Spleen (tissue), 11 donors: ENCODE measurements around the gene TENT4B. TPM values are rescaled to one million over a fixed set of nuclear protein-coding genes. Genes with fewer than 3 reads are reported as not detected.

ENCODE experiments used
- DNase-seq: peaks from one replicate; pipeline ENCODE4 v3.0.0-alpha.2; 2020
- H3K27ac ChIP-seq, 8 donors: fragments of 200-600 bp; sonication (generic) in 7 of 8; 1 replicate in 4 of 8; 2 replicates in 4 of 8; pipeline versions ENCODE4 v1.5.0 to v1.8.0; 2016 to 2021; ENCODE audit warnings: inconsistent platforms in 4 of 8, mild to moderate bottlenecking in 4 of 8, moderate library complexity in 1 of 8
- H3K27me3 ChIP-seq, 7 donors: fragments of 200-600 bp; sonication (generic) in 6 of 7; replicated peaks in 1 of 7; 1 replicate in 4 of 7; 2 replicates in 3 of 7; pipeline versions ENCODE4 v1.5.0 to v1.8.0; 2016 to 2021; ENCODE audit warnings: inconsistent platforms in 3 of 7, mild to moderate bottlenecking in 1 of 7
- H3K36me3 ChIP-seq, 6 donors: fragments of 200-600 bp; sonication (generic) in 5 of 6; 1 replicate in 4 of 6; 2 replicates in 2 of 6; pipeline versions ENCODE4 v1.5.0 to v1.8.0; 2016 to 2021; ENCODE audit warnings: inconsistent platforms in 2 of 6
- H3K4me1 ChIP-seq, 6 donors: fragments of 200-600 bp; sonication (generic) in 5 of 6; 1 replicate in 3 of 6; 2 replicates in 3 of 6; pipeline versions ENCODE4 v1.5.0 to v1.8.0; 2016 to 2021; ENCODE audit warnings: inconsistent platforms in 3 of 6
- H3K4me3 ChIP-seq, 8 donors: fragments of 200-600 bp; sonication (generic) in 7 of 8; 1 replicate in 4 of 8; 2 replicates in 4 of 8; pipeline versions ENCODE4 v1.5.0 to v1.8.0; 2016 to 2021; ENCODE audit warnings: inconsistent platforms in 4 of 8, mild to moderate bottlenecking in 4 of 8, moderate library complexity in 2 of 8
- H3K9me3 ChIP-seq, 8 donors: fragments of 200-600 bp; sonication (generic) in 7 of 8; 1 replicate in 4 of 8; 2 replicates in 4 of 8; pipeline versions ENCODE4 v1.5.0 to v1.8.0; 2016 to 2021; ENCODE audit warnings: inconsistent platforms in 4 of 8
- CTCF ChIP-seq, 11 experiments: fragments of 200-600 bp in 7 of 11; fragments of 450-650 bp in 4 of 11; sonication (generic) in 4 of 11; IDR thresholded peaks in 8 of 11; conservative IDR thresholded peaks in 3 of 11; 1 replicate in 7 of 11; 2 replicates in 4 of 11; pipeline versions ENCODE4 v1.4.0 to v1.8.0; 2016 to 2021; ENCODE audit warnings: antibody characterized with exemption in 11 of 11, inconsistent platforms in 4 of 11, mild to moderate bottlenecking in 1 of 11
- POLR2A ChIP-seq, 3 donors: fragments of 450-650 bp; IDR thresholded peaks; one replicate each; pipeline ENCODE4 v1.5.1; 2017; ENCODE audit warnings: antibody characterized with exemption in 3 of 3, mild to moderate bottlenecking in 1 of 3
- POLR2AphosphoS5 ChIP-seq, 3 donors: sonication (generic); formaldehyde crosslinking; IDR thresholded peaks; one replicate each; pipeline ENCODE4 v1.5.1; 2017; ENCODE audit warnings: antibody characterized with exemption in 3 of 3
- WGBS, 5 donors: extraction: QIAGEN DNeasy Blood & Tissue Kit in 3 of 5; methylation state at CpG; one replicate each; pipeline versions ENCODE4 v1.1.5 to v1.1.7; 2013 to 2018; 5-methylcytosine and 5-hydroxymethylcytosine counted together
- intact Hi-C: fragments of 100-400 bp; cut with DNase I; formaldehyde crosslinking; loops from one replicate; pipeline ENCODE4 v1.15.0; 2023; ENCODE audit warnings: low total_unique reads
- polyA plus RNA-seq, 3 donors: library from polyadenylated mRNA; stranded (reverse); fragments of 200-250 nt; gene quantifications; one replicate each; pipeline ENCODE4 v1.2.1, GENCODE V29; 2013
- total RNA-seq, 7 donors: library from RNA; depleted of rRNA in 3 of 7; stranded (reverse); fragments of >200 nt in 3 of 7; fragmentation: NEBNext Ultra II Directional in 4 of 7; extraction: Animal tissue kit (Norgen Biotek cat#: 25700) in 4 of 7; gene quantifications; one replicate each; pipeline versions ENCODE4 v1.1.0 to v1.2.1, GENCODE V29; 2016 to 2021
- donor health status: healthy with polysubstance abuse.
- donor health status: DM: no; HTN: no; CAD: no; lungs with moderate emphysema.
- donor health status: DM: no; HTN: no; CAD: no.
- donor health status: Bipolar disorder and iron deficiency.
- donor health status: healthy.
- donor health status: DM: no; HTN: no; CAD: no.
- donor health status: DM: yes; HTN: yes; CAD: no.

Gene TENT4B
- total and polyA plus RNA-seq, 10 donors: 4.2 to 16.4 (median 12.1) TPM

DNA sequence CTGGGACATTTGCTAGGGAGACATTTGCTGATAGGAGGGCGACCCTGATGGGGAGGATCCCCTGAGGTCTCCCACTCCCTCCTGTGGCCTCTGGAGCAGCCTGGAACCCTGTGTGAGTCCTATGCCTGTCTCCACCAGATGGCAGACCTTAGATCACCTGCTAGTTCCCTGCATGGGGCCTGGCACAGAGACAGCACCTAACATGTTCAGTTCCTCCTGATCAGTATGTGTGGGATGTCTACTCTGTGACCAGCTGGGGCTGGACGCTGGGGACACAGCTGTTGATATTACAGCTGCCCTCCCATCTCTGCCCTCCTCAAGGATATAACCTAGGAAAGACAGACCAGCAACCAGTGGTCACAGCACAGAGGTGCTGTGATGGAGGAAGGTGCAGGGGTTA is 112.2 kb downstream of the TENT4B start:
- TF ChIP-seq CTCF (IDR thresholded peaks at IDR 0.05 in 8 of 11, conservative IDR thresholded peaks at IDR 0.05 in 3 of 11) (peak in 9 of 11 experiments; percentile 12 to 59 (median 40)), POLR2AphosphoS5 (IDR thresholded peaks at IDR 0.05) (peak in 1 of 3 donors; percentile 15), POLR2A (IDR thresholded peaks at IDR 0.05) (no peak)
- H3K4me1 ChIP-seq: peaks cover 30 to 77% (median 57%) of the 10 kb centered on the region in 6 donors
- peak overlapping the region in 4 of 8 donors; percentile 86 to 97 (median 89) for H3K27ac ChIP-seq
- intact Hi-C loops: no loop called here
- H3K4me3 ChIP-seq: no peak overlapping the region
- H3K9me3 ChIP-seq: no peaks in the 10 kb centered on the region
- peak; percentile 75 for DNase-seq
- no peaks in the 10 kb centered on the region for H3K27me3 ChIP-seq
- WGBS, 5 donors: 39 to 55% (median 51%) methylated on average over 2 of the region's 2 CpGs
- H3K36me3 ChIP-seq: no peaks in the 10 kb centered on the region

DNA sequence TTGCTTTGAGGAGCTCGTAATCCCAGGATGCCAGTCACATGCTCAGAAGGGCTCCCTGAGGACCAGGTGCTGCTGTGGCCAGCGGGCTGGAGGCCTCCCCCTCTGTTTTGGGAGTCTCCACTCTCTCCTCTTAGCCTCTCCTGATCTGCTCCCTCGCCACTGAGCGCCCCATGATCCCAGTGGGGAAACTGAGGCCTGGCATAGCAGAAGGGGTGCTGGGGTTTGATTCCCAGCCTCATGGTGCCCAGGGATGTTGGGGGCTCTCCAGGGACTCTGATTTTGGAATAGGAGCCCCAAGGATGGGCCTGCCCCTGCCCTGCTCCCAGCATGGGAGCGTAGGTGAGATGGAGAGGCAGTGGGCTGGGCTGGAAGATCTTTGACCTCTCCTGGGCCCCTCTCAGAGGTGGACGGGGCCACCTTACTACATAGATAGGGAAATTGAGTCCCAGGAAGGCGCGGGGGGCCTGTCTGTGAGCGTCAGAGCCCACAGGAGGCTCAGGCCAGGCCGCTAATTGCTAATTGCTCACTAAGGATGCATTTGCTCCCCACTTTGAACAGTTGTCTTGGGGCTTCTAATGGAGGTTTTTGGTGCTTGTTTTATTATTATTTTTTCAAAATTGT is 112.7 kb downstream of the TENT4B start:
- Histone ChIP-seq H3K4me3 (peak overlapping the region in 5 of 8 donors; percentile 46 to 68 (median 52)), H3K27ac (peak overlapping the region; percentile 68 to 97 (median 84)), H3K4me1 (peaks cover 30 to 82% (median 63%) of the 10 kb centered on the region in 6 donors), H3K36me3 (peaks cover 0 to 4% (median 0%) of the 10 kb centered on the region in 6 donors), H3K27me3 (no peaks in the 10 kb centered on the region), H3K9me3 (no peaks in the 10 kb centered on the region)
- DNase-seq: peak; percentile 82
- intact Hi-C loops: no loop called here
- no peak for TF ChIP-seq POLR2AphosphoS5 (IDR thresholded peaks at IDR 0.05)
- TF ChIP-seq POLR2A (IDR thresholded peaks at IDR 0.05): no peak
- no peak for TF ChIP-seq CTCF (IDR thresholded peaks at IDR 0.05 in 8 of 11, conservative IDR thresholded peaks at IDR 0.05 in 3 of 11)
- WGBS, 5 donors: 73 to 82% (median 80%) methylated on average over 8 to 10 of the region's 10 CpGs

- Histone ChIP-seq H3K36me3 (peaks cover 0 to 6% (median 0%) of the 10 kb centered on the region in 6 donors), H3K9me3 (no peaks in the 10 kb centered on the region), H3K4me1 (peaks cover 32 to 83% (median 69%) of the 10 kb centered on the region in 6 donors), H3K4me3 (peak within 1 kb of the TSS; percentile 29 to 68 (median 50)), H3K27ac (peak within 1 kb of the TSS; percentile 68 to 97 (median 84)), H3K27me3 (no peaks in the 10 kb centered on the region)
- WGBS, 5 donors: 10 to 16% (median 10%) methylated on average over 23 to 25 of the region's 25 CpGs
- peak; percentile 96 for DNase-seq
- intact Hi-C loops: no loop called here
- no peak for TF ChIP-seq POLR2A (IDR thresholded peaks at IDR 0.05)
- peak; percentile 80 to 88 (median 87) for TF ChIP-seq POLR2AphosphoS5 (IDR thresholded peaks at IDR 0.05)
Measured at GRCh38 chr16:50266337-50267091, 113.4 kb downstream of the TENT4B start, which contains the start of gene ADCY7. Gene ADCY7, plus strand, starts transcription at chr16:50266551. Its CDS starts 21,629 bp downstream, at chr16:50288180.

GRCh38 chr16:50267151-50267631 is 114.1 kb downstream of the TENT4B start:
- H3K9me3 ChIP-seq: no peaks in the 10 kb centered on the region
- peak; percentile 82 for DNase-seq
- H3K27ac ChIP-seq: peak overlapping the region; percentile 68 to 97 (median 84)
- H3K27me3 ChIP-seq: no peaks in the 10 kb centered on the region
- 49 to 61% (median 54%) methylated on average over 8 of the region's 8 CpGs for WGBS, 5 donors
- intact Hi-C loops: no loop called here
- no peak for TF ChIP-seq CTCF (IDR thresholded peaks at IDR 0.05 in 8 of 11, conservative IDR thresholded peaks at IDR 0.05 in 3 of 11)
- TF ChIP-seq POLR2AphosphoS5 (IDR thresholded peaks at IDR 0.05): no peak
- TF ChIP-seq POLR2A (IDR thresholded peaks at IDR 0.05): no peak
- H3K36me3 ChIP-seq: peaks cover 0 to 6% (median 0%) of the 10 kb centered on the region in 6 donors
- peaks cover 36 to 83% (median 73%) of the 10 kb centered on the region in 6 donors for H3K4me1 ChIP-seq
- peak overlapping the region; percentile 29 to 68 (median 50) for H3K4me3 ChIP-seq
